HG02938 (cell line): Measurements from ENCODE around the gene FOXJ1.

Source experiments
- ATAC-seq: cut with Tn5 transposase; IDR thresholded peaks from one replicate; pipeline ENCODE4 v1.9.1; 2021; ENCODE audit warnings: mild to moderate bottlenecking, moderate library complexity; ENCODE audit not compliant: unreplicated experiment

FOXJ1 gene

GRCh38 chr17:76124582-76125390 lies 16.3 kb downstream of the FOXJ1 start:
- ATAC-seq = no peak

GRCh38 chr17:76123749-76124581 lies 17.1 kb downstream of the FOXJ1 start:
- ATAC-seq = no peak

GRCh38 chr17:76123191-76123499 lies 17.9 kb downstream of the FOXJ1 start:
- ATAC-seq = no peak

- ATAC-seq = no peak
Measured at GRCh38 chr17:76122431-76123190, 18.4 kb downstream of the FOXJ1 start.

GRCh38 chr17:76121932-76122430 lies 19.1 kb downstream of the FOXJ1 start:
- no peak for ATAC-seq

GRCh38 chr17:76120658-76121008 lies 20.4 kb downstream of the FOXJ1 start:
- no peak for ATAC-seq

- ATAC-seq = no peak
Measured at GRCh38 chr17:76119409-76120371, 21.4 kb downstream of the FOXJ1 start.

GRCh38 chr17:76115138-76115754 lies 25.8 kb downstream of the FOXJ1 start:
- no peak for ATAC-seq

- no peak for ATAC-seq
Measured at GRCh38 chr17:76111956-76112355, 29.1 kb downstream of the FOXJ1 start.

- ATAC-seq = no peak
Measured at GRCh38 chr17:76107509-76107908, 33.5 kb downstream of the FOXJ1 start.

GRCh38 chr17:76106703-76107102 lies 34.3 kb downstream of the FOXJ1 start:
- ATAC-seq = no peak

GRCh38 chr17:76104896-76105231 lies 36.2 kb downstream of the FOXJ1 start:
- no peak for ATAC-seq

- no peak for ATAC-seq
Measured at GRCh38 chr17:76104140-76104895, 36.7 kb downstream of the FOXJ1 start.

GRCh38 chr17:76103274-76104139 lies 37.5 kb downstream of the FOXJ1 start, which contains the start of gene EXOC7:
Gene EXOC7, minus strand, starts transcription at chr17:76103787. Its CDS starts 95 bp downstream, at chr17:76103692.
- ATAC-seq = peak; percentile 75

- peak; percentile 14 for ATAC-seq
Measured at GRCh38 chr17:76102944-76103273, 38.1 kb downstream of the FOXJ1 start.

- no peak for ATAC-seq
Measured at GRCh38 chr17:76097716-76098295, 43.2 kb downstream of the FOXJ1 start.

- ATAC-seq = no peak
Measured at GRCh38 chr17:76095943-76096342, 45.1 kb downstream of the FOXJ1 start.

GRCh38 chr17:76094046-76094445 lies 47.0 kb downstream of the FOXJ1 start:
- no peak for ATAC-seq
